ENCODE measurements around the gene NTRK3. TPM values are rescaled to one million over a fixed set of nuclear protein-coding genes. Genes with fewer than 3 reads are reported as not detected.

The NTRK3 gene
- total and polyA plus RNA-seq, 2 of the 13 experiments (the other 11 are each of a cell fraction or from before 2014, with no cell fraction given): not detected

GRCh38 chr15:87986776-87987175, 269.8 kb downstream of the NTRK3 start:
- no peak for FAIRE-seq
- no peak overlapping the region for H3K4me2 ChIP-seq (ENCODE audit: low read depth, low read length)
- no peak for DNase-seq (ENCODE audit: low spot score)
- H3K9ac ChIP-seq (ENCODE audit: insufficient read depth, low read depth, low read length): no peak overlapping the region
- H3K9me3 ChIP-seq (ENCODE audit: low read length): no peaks in the 10 kb centered on the region
- ChIA-PET POLR2A (no interaction called here), CTCF (ENCODE audit: low intra/inter-chr PET ratio, low total read pairs) (no interaction called here)
- BruUV-seq (replicated peaks): no TSS peak
- H3K79me2 ChIP-seq (ENCODE audit: insufficient read depth, low read length): no peaks in the 10 kb centered on the region
- in situ Hi-C loops (cut with HindIII; ENCODE audit: extremely low pct_ligation_motif_present, low pct_unique_long_range_greater_than_20kb) (no loop called here), intact Hi-C loops (cut with micrococcal nuclease; ENCODE audit: unreplicated experiment) (no loop called here)
- ATAC-seq: no peak
- H3K4me3 ChIP-seq (replicated peaks in 1 of 3; ENCODE audit: insufficient read depth in 1 of 3, low read depth in 2 of 3, low read length in 3 of 3): no peak overlapping the region
- no peaks in the 10 kb centered on the region for H3K4me1 ChIP-seq (ENCODE audit: insufficient read depth, low read length)
- no peaks in the 10 kb centered on the region; a peak in 1 of 5 replicates for H3K27me3 ChIP-seq (ENCODE audit: control insufficient read depth in 1 of 2, insufficient read depth in 2 of 2, low read length in 2 of 2)
- TF ChIP-seq MBNL3 (CRISPR knock-in tag; conservative IDR thresholded peaks at IDR 0.05) (no peak), ZNF512 (CRISPR knock-in tag; IDR thresholded peaks at IDR 0.05) (no peak), HOXA7 (CRISPR knock-in tag; IDR thresholded peaks at IDR 0.05) (no peak), CREBL2 (CRISPR knock-in tag; IDR thresholded peaks at IDR 0.05; ENCODE audit: borderline replicate concordance) (no peak), ZFP91 (CRISPR knock-in tag; IDR thresholded peaks at IDR 0.05; ENCODE audit: borderline replicate concordance) (no peak), CENPBD1 (CRISPR knock-in tag; IDR thresholded peaks at IDR 0.05; ENCODE audit: borderline replicate concordance, low read depth) (no peak), ZNF264 (CRISPR knock-in tag; IDR thresholded peaks at IDR 0.05) (no peak), ZNF335 (CRISPR knock-in tag; IDR thresholded peaks at IDR 0.05) (no peak), HNF4A (CRISPR knock-in tag; IDR thresholded peaks at IDR 0.05) (no peak), PHF21A (CRISPR knock-in tag; IDR thresholded peaks at IDR 0.05) (no peak), ESRRA (CRISPR knock-in tag; IDR thresholded peaks at IDR 0.05; ENCODE audit: low read depth) (no peak), MAZ (IDR thresholded peaks at IDR 0.05; ENCODE audit: borderline replicate concordance, low read depth, low read length) (no peak), MAZ (CRISPR knock-in tag; IDR thresholded peaks at IDR 0.05; ENCODE audit: low read depth) (no peak), BHLHE40 (IDR thresholded peaks at IDR 0.05; ENCODE audit: low read length) (no peak), JARID2 (CRISPR knock-in tag; IDR thresholded peaks at IDR 0.05; ENCODE audit: insufficient replicate concordance) (no peak), DNMT1 (CRISPR knock-in tag; IDR thresholded peaks at IDR 0.05) (no peak), KLF12 (CRISPR knock-in tag; IDR thresholded peaks at IDR 0.05; ENCODE audit: borderline replicate concordance) (no peak), GABPB1 (CRISPR knock-in tag; IDR thresholded peaks at IDR 0.05) (no peak), RORA (CRISPR knock-in tag; IDR thresholded peaks at IDR 0.05) (no peak), TRIM24 (CRISPR knock-in tag; IDR thresholded peaks at IDR 0.05) (no peak), MXD4 (CRISPR knock-in tag; IDR thresholded peaks at IDR 0.05) (no peak)
- 12% methylated on average over 2 of the region's 2 CpGs for WGBS (ENCODE audit: low lambda C conversion rate)
- H4K20me1 ChIP-seq (ENCODE audit: insufficient read depth, low read length): no peaks in the 10 kb centered on the region
- no peak overlapping the region for H3K27ac ChIP-seq (ENCODE audit: extremely low read length, insufficient read depth, low read length)
- H2AFZ ChIP-seq (ENCODE audit: low read length): no peak overlapping the region
- H3K36me3 ChIP-seq (replicated peaks in 1 of 2; ENCODE audit: control insufficient read depth in 1 of 2, insufficient read depth in 2 of 2, low read length in 2 of 2): no peaks in the 10 kb centered on the region
